ENCODE results near the gene NKD1. TPM values are rescaled to one million over a fixed set of nuclear protein-coding genes. Genes with fewer than 3 reads are reported as not detected.

The NKD1 gene
- total RNA-seq, 2 experiments from 2014 or later, result 0.04 to 0.06 TPM

GRCh38 chr16:50600582-50601283, 52.5 kb downstream of the NKD1 start:
- Histone ChIP-seq H3K36me3 (ENCODE audit: insufficient read depth, low read length) (no peaks in the 10 kb centered on the region), H3K27ac (ENCODE audit: low read depth, low read length, poor library complexity, severe bottlenecking) (no peak overlapping the region), H3K79me2 (ENCODE audit: insufficient read depth, low read depth, low read length) (no peaks in the 10 kb centered on the region), H3K4me1 (ENCODE audit: insufficient read depth, low read length, poor library complexity, severe bottlenecking) (no peaks in the 10 kb centered on the region), H3K4me3 (ENCODE audit: low read depth, low read length, poor library complexity, severe bottlenecking) (no peak overlapping the region), H2AFZ (ENCODE audit: low read length) (no peak overlapping the region), H4K20me1 (ENCODE audit: insufficient read depth, low read length) (no peaks in the 10 kb centered on the region), H3K4me2 (ENCODE audit: low read length) (no peak overlapping the region), H3K9me3 (ENCODE audit: low read length) (no peaks in the 10 kb centered on the region), H3K9me2 (ENCODE audit: insufficient read depth, low read length) (no peaks in the 10 kb centered on the region)
- intact Hi-C loops (cut with micrococcal nuclease; ENCODE audit: unreplicated experiment), result no loop called here
- TF ChIP-seq CTCF (conservative IDR thresholded peaks at IDR 0.05; ENCODE audit: low read length) (no peak), EZH2phosphoT487 (IDR thresholded peaks at IDR 0.05; ENCODE audit: borderline replicate concordance, low read depth, low read length) (no peak)
- DNase-seq (ENCODE audit: low spot score), result no peak
- ChIA-PET CTCF (ENCODE audit: unreplicated experiment) (interaction anchor here (0.6 kb wide), 1 partner anchor 22 kb away, joined by 5 read pairs; no protein-coding TSS in a partner anchor), POLR2A (interaction anchor here (0.6 to 0.7 kb wide), 2 partner anchors 59 to 158 kb away, joined by 3 to 5 read pairs; no protein-coding TSS in a partner anchor)
- BruUV-seq (replicated peaks), result no TSS peak

GRCh38 chr16:50601341-50601740, 53.1 kb downstream of the NKD1 start:
- TF ChIP-seq CTCF (conservative IDR thresholded peaks at IDR 0.05; ENCODE audit: low read length), result no peak
- TF ChIP-seq EZH2phosphoT487 (IDR thresholded peaks at IDR 0.05; ENCODE audit: borderline replicate concordance, low read depth, low read length), result no peak
- Histone ChIP-seq H4K20me1 (ENCODE audit: insufficient read depth, low read length) (no peaks in the 10 kb centered on the region), H3K4me1 (ENCODE audit: insufficient read depth, low read length, poor library complexity, severe bottlenecking) (no peaks in the 10 kb centered on the region), H3K9me2 (ENCODE audit: insufficient read depth, low read length) (no peaks in the 10 kb centered on the region), H3K4me2 (ENCODE audit: low read length) (no peak overlapping the region), H3K36me3 (ENCODE audit: insufficient read depth, low read length) (no peaks in the 10 kb centered on the region), H3K79me2 (ENCODE audit: insufficient read depth, low read depth, low read length) (no peaks in the 10 kb centered on the region), H2AFZ (ENCODE audit: low read length) (no peak overlapping the region), H3K27ac (ENCODE audit: low read depth, low read length, poor library complexity, severe bottlenecking) (no peak overlapping the region), H3K4me3 (ENCODE audit: low read depth, low read length, poor library complexity, severe bottlenecking) (no peak overlapping the region), H3K9me3 (ENCODE audit: low read length) (no peaks in the 10 kb centered on the region)
- intact Hi-C loops (cut with micrococcal nuclease; ENCODE audit: unreplicated experiment), result no loop called here
- DNase-seq (ENCODE audit: low spot score), result no peak
- CTCF ChIA-PET (ENCODE audit: unreplicated experiment), result interaction anchor here (0.6 kb wide), 1 partner anchor 22 kb away, joined by 5 read pairs; no protein-coding TSS in a partner anchor
- no TSS peak for BruUV-seq (replicated peaks)
- POLR2A ChIA-PET, result interaction anchor here (0.6 to 0.7 kb wide), 2 partner anchors 58 to 159 kb away, joined by 3 to 5 read pairs; no protein-coding TSS in a partner anchor

- ChIA-PET POLR2A (no interaction called here), CTCF (ENCODE audit: unreplicated experiment) (no interaction called here)
- H3K9me3 ChIP-seq (ENCODE audit: low read length), result no peaks in the 10 kb centered on the region
These were observed 53.9 kb downstream of the NKD1 start for GRCh38 chr16:50602126-50602525.

More at GRCh38 chr16:50602126-50602525, 53.9 kb downstream of the NKD1 start:
- no peaks in the 10 kb centered on the region for H4K20me1 ChIP-seq (ENCODE audit: insufficient read depth, low read length)
- no peak for DNase-seq (ENCODE audit: low spot score)
- no peak overlapping the region for H3K4me2 ChIP-seq (ENCODE audit: low read length)
- no peaks in the 10 kb centered on the region for H3K9me2 ChIP-seq (ENCODE audit: insufficient read depth, low read length)
- intact Hi-C loops (cut with micrococcal nuclease; ENCODE audit: unreplicated experiment), result no loop called here
- no peak overlapping the region for H3K4me3 ChIP-seq (ENCODE audit: low read depth, low read length, poor library complexity, severe bottlenecking)
- no peaks in the 10 kb centered on the region for H3K36me3 ChIP-seq (ENCODE audit: insufficient read depth, low read length)
- TF ChIP-seq CTCF (conservative IDR thresholded peaks at IDR 0.05; ENCODE audit: low read length) (no peak), EZH2phosphoT487 (IDR thresholded peaks at IDR 0.05; ENCODE audit: borderline replicate concordance, low read depth, low read length) (no peak)
- H3K79me2 ChIP-seq (ENCODE audit: insufficient read depth, low read depth, low read length), result no peaks in the 10 kb centered on the region
- no peak overlapping the region for H2AFZ ChIP-seq (ENCODE audit: low read length)
- no TSS peak for BruUV-seq (replicated peaks)
- no peaks in the 10 kb centered on the region for H3K4me1 ChIP-seq (ENCODE audit: insufficient read depth, low read length, poor library complexity, severe bottlenecking)
- H3K27ac ChIP-seq (ENCODE audit: low read depth, low read length, poor library complexity, severe bottlenecking), result no peak overlapping the region
